Transverse colon (tissue), 4 donors: ENCODE results near the gene MAP4K4.

Source experiments
- EP300 ChIP-seq: sonication (generic); formaldehyde crosslinking; IDR thresholded peaks from one replicate; pipeline ENCODE4 v1.6.1; 2017; ENCODE audit warnings: antibody characterized with exemption, low read depth
- POLR2A ChIP-seq: fragments of 450-650 bp; IDR thresholded peaks from one replicate; pipeline ENCODE4 v1.6.1; 2016; ENCODE audit warnings: antibody characterized with exemption, mild to moderate bottlenecking, moderate library complexity
- POLR2AphosphoS5 ChIP-seq, 3 donors: sonication (generic); formaldehyde crosslinking; IDR thresholded peaks; one replicate each; pipeline ENCODE4 v1.6.1; 2016; ENCODE audit warnings: antibody characterized with exemption in 3 of 3
- TF ChIP-seq, protein P1 (sequence below), 5 experiments: fragments of 200-600 bp in 3 of 5; fragments of 450-650 bp in 2 of 5; sonication (generic) in 3 of 5; IDR thresholded peaks; 1 replicate in 2 of 5; 2 replicates in 3 of 5; pipeline ENCODE4 v1.5.1; 2016 to 2017; ENCODE audit warnings: antibody characterized with exemption in 5 of 5, inconsistent platforms in 3 of 5, mild to moderate bottlenecking in 2 of 5, moderate library complexity in 1 of 5

DNA sequence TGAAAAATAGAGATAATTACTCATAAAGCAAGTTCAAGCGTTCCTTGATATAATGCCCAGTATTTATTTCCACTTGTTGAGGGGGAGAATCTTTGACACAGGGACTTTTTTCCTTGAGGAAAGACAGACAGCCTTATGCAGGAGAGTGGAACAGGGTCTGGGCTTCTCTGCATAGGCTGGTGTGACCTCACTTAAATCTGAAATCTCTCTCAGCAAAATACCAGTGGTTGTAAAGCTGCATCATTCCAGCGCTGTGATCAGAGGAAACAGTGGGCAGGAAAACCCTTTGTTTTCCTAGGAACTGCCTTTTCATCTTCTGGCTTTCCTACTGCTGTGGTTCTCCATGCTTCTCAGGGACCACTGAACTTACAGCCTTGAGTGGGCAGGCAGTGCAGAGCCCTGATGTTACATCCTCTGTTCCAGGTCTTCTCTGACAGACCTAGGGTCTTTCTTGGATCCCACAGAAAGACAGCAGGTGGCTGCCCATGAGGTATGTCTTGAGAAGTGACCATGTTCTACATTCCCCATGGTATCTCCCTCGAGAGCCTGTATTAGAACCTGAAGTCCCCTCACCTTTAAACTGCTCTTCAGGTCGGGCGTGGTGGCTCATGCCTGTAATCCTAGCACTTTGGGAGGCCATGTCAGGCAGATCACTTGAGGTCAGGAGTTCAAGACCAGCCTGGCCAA, 17.6 kb upstream of the MAP4K4 start:
- TF ChIP-seq, protein P1, sequence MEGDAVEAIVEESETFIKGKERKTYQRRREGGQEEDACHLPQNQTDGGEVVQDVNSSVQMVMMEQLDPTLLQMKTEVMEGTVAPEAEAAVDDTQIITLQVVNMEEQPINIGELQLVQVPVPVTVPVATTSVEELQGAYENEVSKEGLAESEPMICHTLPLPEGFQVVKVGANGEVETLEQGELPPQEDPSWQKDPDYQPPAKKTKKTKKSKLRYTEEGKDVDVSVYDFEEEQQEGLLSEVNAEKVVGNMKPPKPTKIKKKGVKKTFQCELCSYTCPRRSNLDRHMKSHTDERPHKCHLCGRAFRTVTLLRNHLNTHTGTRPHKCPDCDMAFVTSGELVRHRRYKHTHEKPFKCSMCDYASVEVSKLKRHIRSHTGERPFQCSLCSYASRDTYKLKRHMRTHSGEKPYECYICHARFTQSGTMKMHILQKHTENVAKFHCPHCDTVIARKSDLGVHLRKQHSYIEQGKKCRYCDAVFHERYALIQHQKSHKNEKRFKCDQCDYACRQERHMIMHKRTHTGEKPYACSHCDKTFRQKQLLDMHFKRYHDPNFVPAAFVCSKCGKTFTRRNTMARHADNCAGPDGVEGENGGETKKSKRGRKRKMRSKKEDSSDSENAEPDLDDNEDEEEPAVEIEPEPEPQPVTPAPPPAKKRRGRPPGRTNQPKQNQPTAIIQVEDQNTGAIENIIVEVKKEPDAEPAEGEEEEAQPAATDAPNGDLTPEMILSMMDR (IDR thresholded peaks at IDR 0.05): no peak
- TF ChIP-seq EP300 (no peak), POLR2A (no peak), POLR2AphosphoS5 (IDR thresholded peaks at IDR 0.05) (no peak)
